MM.1S (cell line): Measurements from ENCODE around the gene GRPEL2.

Experiments used
- CTCF ChIP-seq: fragments of 300-600 bp; sonication (generic); IDR thresholded peaks from 2 replicates; pipeline ENCODE4 v1.5.1; 2016; ENCODE audit warnings: antibody characterized with exemption, low read length, mixed read lengths
- EZH2phosphoT487 ChIP-seq: fragments of 300-600 bp; sonication (generic); IDR thresholded peaks from 2 replicates; pipeline ENCODE4 v1.6.1; 2018; ENCODE audit warnings: antibody characterized with exemption, low read length

- no peak for TF ChIP-seq CTCF
- TF ChIP-seq EZH2phosphoT487, result no peak
Measured at GRCh38 chr5:149376104-149376503, 30.8 kb downstream of the GRPEL2 start.
